GM21737 (cell line): Measurements from ENCODE around the gene OBSCN.

Source experiments
- ATAC-seq: cut with Tn5 transposase; IDR thresholded peaks from one replicate; pipeline ENCODE4 v1.9.1; 2021; ENCODE audit warnings: mild to moderate bottlenecking, moderate library complexity; ENCODE audit not compliant: unreplicated experiment

OBSCN gene

GRCh38 chr1:228315945-228316588 is 108.2 kb downstream of the OBSCN start:
- ATAC-seq: no peak

- ATAC-seq: no peak
These were observed 108.9 kb downstream of the OBSCN start for GRCh38 chr1:228316589-228317387.

- no peak for ATAC-seq
These were observed 109.6 kb downstream of the OBSCN start for GRCh38 chr1:228317411-228317828.

GRCh38 chr1:228317891-228318810 is 110.3 kb downstream of the OBSCN start:
- ATAC-seq: no peak

GRCh38 chr1:228318823-228319241 is 111.0 kb downstream of the OBSCN start:
- no peak for ATAC-seq

- ATAC-seq: no peak
These were observed 111.7 kb downstream of the OBSCN start for GRCh38 chr1:228319352-228320088.

- no peak for ATAC-seq
These were observed 112.5 kb downstream of the OBSCN start for GRCh38 chr1:228320394-228320793.

GRCh38 chr1:228321435-228321834 is 113.6 kb downstream of the OBSCN start:
- ATAC-seq: no peak

GRCh38 chr1:228321895-228322294 is 114.1 kb downstream of the OBSCN start:
- no peak for ATAC-seq

- ATAC-seq: no peak
These were observed 115.6 kb downstream of the OBSCN start for GRCh38 chr1:228323401-228323800.

- no peak for ATAC-seq
These were observed 117.4 kb downstream of the OBSCN start for GRCh38 chr1:228325267-228325666.

- no peak for ATAC-seq
These were observed 122.0 kb downstream of the OBSCN start for GRCh38 chr1:228329887-228330286.

- ATAC-seq: no peak
These were observed 125.2 kb downstream of the OBSCN start for GRCh38 chr1:228332797-228333738.

- ATAC-seq: no peak
These were observed 125.9 kb downstream of the OBSCN start for GRCh38 chr1:228333739-228334115.

GRCh38 chr1:228334226-228334935 is 126.5 kb downstream of the OBSCN start:
- ATAC-seq: no peak

- ATAC-seq: no peak
These were observed 127.1 kb downstream of the OBSCN start for GRCh38 chr1:228334954-228335353.

GRCh38 chr1:228335406-228336307 is 127.8 kb downstream of the OBSCN start:
- no peak for ATAC-seq
